GM08714 (cell line): Measurements from ENCODE around the gene MAP3K5.

ENCODE experiments used
- H3K4me3 ChIP-seq: fragments of 200-500 bp; sonication (Bioruptor generic); 2 replicates; pipeline ENCODE4 v1.5.1; 2014; ENCODE audit warnings: mild to moderate bottlenecking, low read length, inconsistent platforms
- ZNF274 ChIP-seq: IDR thresholded peaks from 2 replicates; pipeline ENCODE4 v1.6.1; 2012; ENCODE audit warnings: mild to moderate bottlenecking, low read depth, low read length

Gene MAP3K5

GRCh38 chr6:136737871-136738691, 54.2 kb downstream of the MAP3K5 start:
- TF ChIP-seq ZNF274, result no peak
- no peak overlapping the region for H3K4me3 ChIP-seq

GRCh38 chr6:136737374-136737844, 54.9 kb downstream of the MAP3K5 start:
- no peak overlapping the region for H3K4me3 ChIP-seq
- no peak for TF ChIP-seq ZNF274

- H3K4me3 ChIP-seq, result no peak overlapping the region
- TF ChIP-seq ZNF274, result no peak
Observed at GRCh38 chr6:136736281-136736960, 55.9 kb downstream of the MAP3K5 start.

- no peak overlapping the region for H3K4me3 ChIP-seq
- no peak for TF ChIP-seq ZNF274
Observed at GRCh38 chr6:136734977-136735376, 57.3 kb downstream of the MAP3K5 start.

- H3K4me3 ChIP-seq, result no peak overlapping the region
- no peak for TF ChIP-seq ZNF274
Observed at GRCh38 chr6:136732889-136733288, 59.4 kb downstream of the MAP3K5 start.

GRCh38 chr6:136729832-136730231, 62.4 kb downstream of the MAP3K5 start:
- TF ChIP-seq ZNF274, result no peak
- no peak overlapping the region for H3K4me3 ChIP-seq

GRCh38 chr6:136728976-136729515, 63.2 kb downstream of the MAP3K5 start:
- no peak for TF ChIP-seq ZNF274
- no peak overlapping the region for H3K4me3 ChIP-seq

- TF ChIP-seq ZNF274, result no peak
- no peak overlapping the region for H3K4me3 ChIP-seq
Observed at GRCh38 chr6:136728033-136728939, 64.0 kb downstream of the MAP3K5 start.

- no peak for TF ChIP-seq ZNF274
- H3K4me3 ChIP-seq, result no peak overlapping the region
Observed at GRCh38 chr6:136726837-136727557, 65.3 kb downstream of the MAP3K5 start.

- TF ChIP-seq ZNF274, result no peak
- no peak overlapping the region for H3K4me3 ChIP-seq
Observed at GRCh38 chr6:136725124-136725523, 67.2 kb downstream of the MAP3K5 start.

GRCh38 chr6:136723780-136724179, 68.5 kb downstream of the MAP3K5 start:
- no peak for TF ChIP-seq ZNF274
- H3K4me3 ChIP-seq, result no peak overlapping the region

GRCh38 chr6:136721467-136721866, 70.8 kb downstream of the MAP3K5 start:
- no peak overlapping the region for H3K4me3 ChIP-seq

GRCh38 chr6:136720045-136720770, 72.1 kb downstream of the MAP3K5 start:
- no peak for TF ChIP-seq ZNF274
- H3K4me3 ChIP-seq, result peak overlapping the region; percentile 72

More at GRCh38 chr6:136721467-136721866, 70.8 kb downstream of the MAP3K5 start:
- TF ChIP-seq ZNF274, result no peak
